ENCODE measurements around the gene STK10.

DNA sequence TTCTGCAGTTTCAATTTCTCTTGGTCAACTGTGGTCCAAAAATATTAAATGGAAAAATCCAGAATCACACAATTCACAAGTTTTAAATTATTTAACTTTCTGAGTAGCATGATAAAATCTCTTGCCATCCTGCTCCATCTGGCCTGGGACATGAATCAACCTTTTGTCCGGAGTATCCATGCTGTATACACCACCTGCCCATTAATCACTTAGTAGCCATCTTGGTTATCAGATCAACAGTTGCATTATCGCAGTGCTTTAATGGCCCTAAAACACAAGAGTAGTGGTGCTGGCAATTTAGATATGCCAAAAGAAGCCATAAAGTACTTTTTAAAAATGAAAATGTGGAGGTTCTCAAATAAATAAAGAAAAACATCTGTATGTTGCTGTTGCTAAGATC lies 31.3 kb upstream of the STK10 start:
- TF ChIP-seq TEAD4 (IDR thresholded peaks at IDR 0.05) (no peak), YY1 (IDR thresholded peaks at IDR 0.05; ENCODE audit: low read depth) (no peak), NFIC (IDR thresholded peaks at IDR 0.05) (no peak), EGR1 (IDR thresholded peaks at IDR 0.05) (no peak), EP300 (IDR thresholded peaks at IDR 0.05; ENCODE audit: borderline replicate concordance) (no peak), TAF1 (IDR thresholded peaks at IDR 0.05; ENCODE audit: low read depth) (no peak), RAD21 (IDR thresholded peaks at IDR 0.05; ENCODE audit: low read depth) (no peak), CEBPB (IDR thresholded peaks at IDR 0.05) (no peak), FOXM1 (IDR thresholded peaks at IDR 0.05; ENCODE audit: borderline replicate concordance, low read depth) (no peak), CREB1 (IDR thresholded peaks at IDR 0.05; ENCODE audit: low read depth) (no peak), TCF12 (IDR thresholded peaks at IDR 0.05; ENCODE audit: low read depth) (no peak)
- TF ChIP-seq, protein P1, sequence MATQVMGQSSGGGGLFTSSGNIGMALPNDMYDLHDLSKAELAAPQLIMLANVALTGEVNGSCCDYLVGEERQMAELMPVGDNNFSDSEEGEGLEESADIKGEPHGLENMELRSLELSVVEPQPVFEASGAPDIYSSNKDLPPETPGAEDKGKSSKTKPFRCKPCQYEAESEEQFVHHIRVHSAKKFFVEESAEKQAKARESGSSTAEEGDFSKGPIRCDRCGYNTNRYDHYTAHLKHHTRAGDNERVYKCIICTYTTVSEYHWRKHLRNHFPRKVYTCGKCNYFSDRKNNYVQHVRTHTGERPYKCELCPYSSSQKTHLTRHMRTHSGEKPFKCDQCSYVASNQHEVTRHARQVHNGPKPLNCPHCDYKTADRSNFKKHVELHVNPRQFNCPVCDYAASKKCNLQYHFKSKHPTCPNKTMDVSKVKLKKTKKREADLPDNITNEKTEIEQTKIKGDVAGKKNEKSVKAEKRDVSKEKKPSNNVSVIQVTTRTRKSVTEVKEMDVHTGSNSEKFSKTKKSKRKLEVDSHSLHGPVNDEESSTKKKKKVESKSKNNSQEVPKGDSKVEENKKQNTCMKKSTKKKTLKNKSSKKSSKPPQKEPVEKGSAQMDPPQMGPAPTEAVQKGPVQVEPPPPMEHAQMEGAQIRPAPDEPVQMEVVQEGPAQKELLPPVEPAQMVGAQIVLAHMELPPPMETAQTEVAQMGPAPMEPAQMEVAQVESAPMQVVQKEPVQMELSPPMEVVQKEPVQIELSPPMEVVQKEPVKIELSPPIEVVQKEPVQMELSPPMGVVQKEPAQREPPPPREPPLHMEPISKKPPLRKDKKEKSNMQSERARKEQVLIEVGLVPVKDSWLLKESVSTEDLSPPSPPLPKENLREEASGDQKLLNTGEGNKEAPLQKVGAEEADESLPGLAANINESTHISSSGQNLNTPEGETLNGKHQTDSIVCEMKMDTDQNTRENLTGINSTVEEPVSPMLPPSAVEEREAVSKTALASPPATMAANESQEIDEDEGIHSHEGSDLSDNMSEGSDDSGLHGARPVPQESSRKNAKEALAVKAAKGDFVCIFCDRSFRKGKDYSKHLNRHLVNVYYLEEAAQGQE (IDR thresholded peaks at IDR 0.05; ENCODE audit: low read depth), result no peak
- TF ChIP-seq, protein P2, sequence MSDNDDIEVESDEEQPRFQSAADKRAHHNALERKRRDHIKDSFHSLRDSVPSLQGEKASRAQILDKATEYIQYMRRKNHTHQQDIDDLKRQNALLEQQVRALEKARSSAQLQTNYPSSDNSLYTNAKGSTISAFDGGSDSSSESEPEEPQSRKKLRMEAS (IDR thresholded peaks at IDR 0.05), result no peak
- TF ChIP-seq, protein P3, sequence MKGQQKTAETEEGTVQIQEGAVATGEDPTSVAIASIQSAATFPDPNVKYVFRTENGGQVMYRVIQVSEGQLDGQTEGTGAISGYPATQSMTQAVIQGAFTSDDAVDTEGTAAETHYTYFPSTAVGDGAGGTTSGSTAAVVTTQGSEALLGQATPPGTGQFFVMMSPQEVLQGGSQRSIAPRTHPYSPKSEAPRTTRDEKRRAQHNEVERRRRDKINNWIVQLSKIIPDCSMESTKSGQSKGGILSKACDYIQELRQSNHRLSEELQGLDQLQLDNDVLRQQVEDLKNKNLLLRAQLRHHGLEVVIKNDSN (IDR thresholded peaks at IDR 0.05), result no peak

Measured in Ishikawa (cell line).